K562 (cell line): ENCODE data around the gene SPINT1. TPM values are rescaled to one million over a fixed set of nuclear protein-coding genes. Genes with fewer than 3 reads are reported as not detected.
A peak's percentile ranks its signal among the peaks of the same experiment; 100 is the strongest.

ENCODE experiments used
- ATAC-seq: fragments of 200-7000 bp; cut with Tn5 transposase; 3 replicates; pipeline ENCODE4 v1.9.1; 2020; ENCODE audit warnings: moderate library complexity
- BruUV-seq: library from RNA; stranded (reverse); fragments of 400-500 nt; replicated peaks from 2 replicates; lab custom pipeline; 2021; lab: Mats Ljungman, UMichigan
- CTCF ChIA-PET: fragments of 300-600 bp; formaldehyde crosslinking; extraction: SDS; loops from one replicate; lab custom pipeline; 2021; ENCODE audit warnings: low intra/inter-chr PET ratio; lab: Yijun Ruan, JAX
- POLR2A ChIA-PET: fragments of 300-600, 350-650 bp; sonication (Branson Sonifier 250); formaldehyde crosslinking; extraction: SDS; loops from one replicate; lab custom pipeline; 2021; ENCODE audit warnings: antibody characterized with exemption, inconsistent platforms; lab: Yijun Ruan, JAX
- DNase-seq, 4 experiments: peaks; one replicate each; pipeline versions ENCODE4 v3.0.0 to v3.0.0-alpha.2; 2011 to 2018; ENCODE audit warnings: low spot score in 3 of 4, mixed read lengths in 3 of 4; ENCODE audit errors: extremely low read depth in 1 of 4
- FAIRE-seq: peaks from 2 replicates; lab custom pipeline; 2011; peaks lifted over from hg19 to GRCh38; lab: Jason Lieb, UNC
- H2AFZ ChIP-seq: 2 replicates; pipeline ENCODE4 v1.6.0; 2011; ENCODE audit warnings: low read depth, low read length, control low read depth, inconsistent platforms
- H3K27ac ChIP-seq: fragments of 200-600 bp; 3 replicates; pipeline ENCODE4 v1.8.0; 2011; ENCODE audit warnings: low read depth, mild to moderate bottlenecking, control low read depth, inconsistent platforms, low read length, moderate library complexity, mixed read lengths; ENCODE audit errors: extremely low read depth
- H3K27me3 ChIP-seq, 2 experiments: fragments of 300-600 bp in 1 of 2; 2 replicates in 1 of 2; 3 replicates in 1 of 2; pipeline versions ENCODE4 v1.6.0 to v1.8.0; 2011; ENCODE audit warnings: inconsistent platforms in 2 of 2, low read length in 2 of 2, mild to moderate bottlenecking in 1 of 2, mixed read lengths in 1 of 2, moderate library complexity in 1 of 2; ENCODE audit not compliant: control insufficient read depth in 2 of 2, insufficient read depth in 2 of 2
- H3K36me3 ChIP-seq: fragments of 300-600 bp; 3 replicates; pipeline ENCODE4 v1.8.0; 2011; ENCODE audit warnings: mild to moderate bottlenecking, low read length, inconsistent platforms; ENCODE audit not compliant: control insufficient read depth, insufficient read depth
- H3K4me1 ChIP-seq, 2 experiments: fragments of 200-600 bp in 1 of 2; replicated peaks in 1 of 2; 2 replicates in 1 of 2; 3 replicates in 1 of 2; pipeline versions ENCODE4 v1.5.1 to v1.8.0; 2011; ENCODE audit warnings: inconsistent platforms in 2 of 2, low read length in 2 of 2, mild to moderate bottlenecking in 1 of 2, mixed read lengths in 1 of 2, moderate library complexity in 1 of 2; ENCODE audit not compliant: control insufficient read depth in 2 of 2, insufficient read depth in 2 of 2
- H3K4me2 ChIP-seq: 2 replicates; pipeline ENCODE4 v1.6.1; 2011; ENCODE audit warnings: low read length, control low read depth, inconsistent platforms, mixed read lengths; ENCODE audit not compliant: insufficient read depth
- H3K4me3 ChIP-seq: fragments of 200-600 bp; sonication (generic), shearing (Covaris generic); 2 replicates; pipeline ENCODE4 v1.5.1; 2016; ENCODE audit warnings: control low read depth, inconsistent platforms
- H3K79me2 ChIP-seq: fragments of 200-600 bp; 3 replicates; pipeline ENCODE4 v1.8.0; 2011; ENCODE audit warnings: low read length, inconsistent platforms; ENCODE audit not compliant: control insufficient read depth, insufficient read depth
- H3K9ac ChIP-seq, 2 experiments: 2 replicates each; pipeline versions ENCODE4 v1.6.0 to v1.6.1; 2011; ENCODE audit warnings: low read depth in 2 of 2, low read length in 2 of 2, control low read depth in 1 of 2, inconsistent platforms in 1 of 2, mild to moderate bottlenecking in 1 of 2, mixed read lengths in 1 of 2; ENCODE audit not compliant: insufficient read depth in 1 of 2
- H3K9me1 ChIP-seq: one replicate; pipeline ENCODE4 v1.6.0; 2011; ENCODE audit warnings: inconsistent platforms, mild to moderate bottlenecking, low read length, moderate library complexity; ENCODE audit not compliant: control insufficient read depth, insufficient read depth
- H3K9me3 ChIP-seq: replicated peaks from 2 replicates; pipeline ENCODE4 v1.5.1; 2011; ENCODE audit warnings: low read depth, low read length, inconsistent platforms; ENCODE audit not compliant: control insufficient read depth, insufficient read depth
- H4K20me1 ChIP-seq: replicated peaks from 2 replicates; pipeline ENCODE4 v1.6.1; 2011; ENCODE audit warnings: low read length, inconsistent platforms, mixed read lengths; ENCODE audit not compliant: control insufficient read depth, insufficient read depth
- ATF7 ChIP-seq: fragments of 450-650 bp; IDR thresholded peaks from 2 replicates; pipeline ENCODE4 v1.7.1; 2014; ENCODE audit warnings: mild to moderate bottlenecking, moderate library complexity
- C11orf30 ChIP-seq: fragments of 450-650 bp; IDR thresholded peaks from 2 replicates; pipeline ENCODE4 v1.6.1; 2016; ENCODE audit warnings: low read depth, mild to moderate bottlenecking
- CHAMP1 ChIP-seq: fragments of 450-650 bp; IDR thresholded peaks from 2 replicates; pipeline ENCODE4 v1.6.1; 2016; ENCODE audit warnings: mild to moderate bottlenecking
- CREB3 ChIP-seq: fragments of 450-650 bp; conservative IDR thresholded peaks from 2 replicates; pipeline ENCODE4 v1.6.1; 2016; ENCODE audit warnings: missing genetic modification characterization, low read depth, mild to moderate bottlenecking, missing compliant biosample characterization, moderate library complexity
- MAFF ChIP-seq: IDR thresholded peaks from 2 replicates; pipeline ENCODE4 v1.6.1; 2012; ENCODE audit warnings: low read length, improper control_type of control experiment
- MAFG ChIP-seq: fragments of 450-650 bp; conservative IDR thresholded peaks from 2 replicates; pipeline ENCODE4 v1.6.1; 2016; ENCODE audit warnings: missing genetic modification characterization, missing compliant biosample characterization
- MAFK ChIP-seq: IDR thresholded peaks from 2 replicates; pipeline ENCODE4 v1.6.1; 2011; ENCODE audit warnings: low read length, improper control_type of control experiment
- RBM25 ChIP-seq: fragments of 200-400 bp; formaldehyde crosslinking; IDR thresholded peaks from 2 replicates; pipeline ENCODE4 v1.6.1; 2018; ENCODE audit warnings: low read length, low read depth, moderate library complexity; ENCODE audit not compliant: severe bottlenecking
- XRCC4 ChIP-seq: IDR thresholded peaks from one replicate; pipeline ENCODE4 v1.6.1; 2011; ENCODE audit not compliant: insufficient read depth, insufficient read length; ENCODE audit errors: extremely low read depth
- ZFP36 ChIP-seq: fragments of 150-350 bp; IDR thresholded peaks from 2 replicates; pipeline ENCODE4 v1.6.1; 2018; ENCODE audit warnings: low read length, low read depth; ENCODE audit not compliant: partially characterized antibody
- ZFPM2 ChIP-seq: fragments of 250-450 bp; sonication (Bioruptor Pico); IDR thresholded peaks from 2 replicates; pipeline ENCODE4 v1.5.1; 2022; ENCODE audit warnings: mild to moderate bottlenecking
- ZNF316 ChIP-seq: fragments of 450-650 bp; IDR thresholded peaks from 2 replicates; pipeline ENCODE4 v1.6.1; 2016
- WGBS: fragments of 100-300 bp; shearing (Covaris generic); methylation state at CpG from one replicate; pipeline ENCODE4 v1.1.6; 2016; ENCODE audit warnings: low coverage, mixed read lengths; ENCODE audit not compliant: insufficient coverage; ENCODE audit errors: missing lambda C conversion rate; 5-methylcytosine and 5-hydroxymethylcytosine counted together
- in situ Hi-C: fragments of 300-500 bp; cut with MboI; formaldehyde crosslinking; loops from 4 replicates; pipeline ENCODE4 v1.15.0; 2018; ENCODE audit warnings: inconsistent platforms, mixed read lengths
- intact Hi-C: fragments of 100-400 bp; cut with micrococcal nuclease; formaldehyde crosslinking; loops from 2 replicates; pipeline ENCODE4 v1.14.2; 2022
- polyA plus RNA-seq, 8 experiments: library from polyadenylated mRNA; depleted of rRNA in 4 of 8; stranded (reverse) in 5 of 8; unstranded in 3 of 8; fragments of >200 nt; fragmentation: Nextera tagmentation in 2 of 8; fragmentation: Illumina TruSeq in 1 of 8; extraction: Ambion mirVana in 2 of 8; extraction: Trizol in 1 of 8; gene quantifications; 2 replicates each; pipeline versions ENCODE4 v1.2.1 to v1.2.3, GENCODE V29; 2011 to 2014; ENCODE audit warnings: inconsistent platforms in 1 of 8, missing spikeins in 1 of 8
- total RNA-seq, 7 experiments: library from RNA; depleted of rRNA in 6 of 7; stranded (reverse); fragments of >200 nt in 6 of 7; fragmentation: Illumina TruSeq in 2 of 7; extraction: Trizol in 2 of 7; gene quantifications; 2 replicates each; pipeline versions ENCODE4 v1.2.1 to v1.2.3, GENCODE V29; 2011 to 2021; ENCODE audit warnings: low replicate concordance in 1 of 7
- TF ChIP-seq, protein P1 (sequence below): fragments of 450-650 bp; IDR thresholded peaks from 2 replicates; pipeline ENCODE4 v1.6.1; 2018; ENCODE audit warnings: mild to moderate bottlenecking, low read depth; ENCODE audit not compliant: partially characterized antibody

The SPINT1 gene
- total and polyA plus RNA-seq, 9 of the 15 experiments (the other 6 are each of a cell fraction or from before 2014, with no cell fraction given), result 0.78 to 4.5 (median 1.5) TPM

GRCh38 chr15:40863660-40864270 is 19.9 kb downstream of the SPINT1 start (continued):
- TF ChIP-seq CHAMP1, result no peak
- TF ChIP-seq ZFPM2 (CRISPR knock-in tag), result no peak
- peak; percentile 86 for TF ChIP-seq ZFP36
- TF ChIP-seq XRCC4, result no peak
- no peak for TF ChIP-seq ATF7
- TF ChIP-seq RBM25, result peak; percentile 57

DNA sequence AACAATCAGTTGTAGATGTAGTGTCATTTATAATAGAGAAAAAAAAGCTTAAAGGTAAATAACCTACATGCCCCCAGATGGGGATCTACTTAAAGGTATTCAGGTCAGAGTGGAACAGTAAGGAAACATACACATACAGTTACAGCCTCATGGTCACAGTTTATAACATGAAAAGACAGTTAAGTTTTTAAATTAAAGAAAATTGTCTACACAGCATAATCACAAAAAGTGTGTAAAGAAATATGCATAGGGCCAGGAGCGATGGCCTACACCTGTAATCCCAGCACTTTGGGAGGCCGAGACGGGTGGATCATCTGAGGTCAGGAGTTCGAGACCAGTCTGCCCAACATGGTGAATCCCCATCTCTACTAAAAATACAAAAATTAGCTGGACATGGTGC is 23.4 kb downstream of the SPINT1 start:
- Histone ChIP-seq H4K20me1 (no peaks in the 10 kb centered on the region), H3K27me3 (no peaks in the 10 kb centered on the region), H3K4me2 (no peak overlapping the region), H3K9ac (no peak overlapping the region), H3K27ac (no peak overlapping the region), H3K4me1 (peaks cover 5 to 15% of the 10 kb centered on the region in 2 experiments; a peak in 4 of 5 replicates), H3K36me3 (no peaks in the 10 kb centered on the region), H3K9me3 (no peaks in the 10 kb centered on the region), H2AFZ (no peak overlapping the region), H3K4me3 (no peak overlapping the region), H3K9me1 (no peaks in the 10 kb centered on the region), H3K79me2 (no peaks in the 10 kb centered on the region)
- intact Hi-C loops, result no loop called here
- no TSS peak for BruUV-seq
- in situ Hi-C loops, result no loop called here
- no peak for DNase-seq
- WGBS, result 69% methylated on average over 4 of the region's 4 CpGs
- FAIRE-seq, result no peak
- ChIA-PET POLR2A (interaction anchor here (0.6 kb wide), 1 partner anchor 267 kb away, joined by 3 read pairs; no protein-coding TSS in a partner anchor), CTCF (interaction anchor here (0.6 kb wide), 1 partner anchor 759 kb away, joined by 3 read pairs; no protein-coding TSS in a partner anchor)
- TF ChIP-seq, protein P1, sequence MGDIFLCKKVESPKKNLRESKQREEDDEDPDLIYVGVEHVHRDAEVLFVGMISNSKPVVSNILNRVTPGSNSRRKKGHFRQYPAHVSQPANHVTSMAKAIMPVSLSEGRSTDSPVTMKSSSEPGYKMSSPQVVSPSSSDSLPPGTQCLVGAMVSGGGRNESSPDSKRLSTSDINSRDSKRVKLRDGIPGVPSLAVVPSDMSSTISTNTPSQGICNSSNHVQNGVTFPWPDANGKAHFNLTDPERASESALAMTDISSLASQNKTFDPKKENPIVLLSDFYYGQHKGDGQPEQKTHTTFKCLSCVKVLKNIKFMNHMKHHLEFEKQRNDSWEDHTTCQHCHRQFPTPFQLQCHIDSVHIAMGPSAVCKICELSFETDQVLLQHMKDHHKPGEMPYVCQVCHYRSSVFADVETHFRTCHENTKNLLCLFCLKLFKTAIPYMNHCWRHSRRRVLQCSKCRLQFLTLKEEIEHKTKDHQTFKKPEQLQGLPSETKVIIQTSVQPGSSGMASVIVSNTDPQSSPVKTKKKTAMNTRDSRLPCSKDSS, result no peak
- peak; percentile 90 for TF ChIP-seq ZNF316
- no peak for TF ChIP-seq CREB3 (tag)
- TF ChIP-seq C11orf30, result peak; percentile 69
- TF ChIP-seq MAFG (tag), result peak; percentile 62
- peak; percentile 43; the same call in 1 of the 2 replicates for TF ChIP-seq MAFF
- TF ChIP-seq MAFK, result 0 out of 2 replicates have a peak, but pooled peaks have one; percentile 45
- ATAC-seq, result no peak
